Measurements from ENCODE around the gene URGCP.
"Not testable (repeated sequence)": the region's sequence is repeated elsewhere in the genome, so short reads cannot be mapped to it uniquely, and the experiment has no call there.

URGCP gene

DNA sequence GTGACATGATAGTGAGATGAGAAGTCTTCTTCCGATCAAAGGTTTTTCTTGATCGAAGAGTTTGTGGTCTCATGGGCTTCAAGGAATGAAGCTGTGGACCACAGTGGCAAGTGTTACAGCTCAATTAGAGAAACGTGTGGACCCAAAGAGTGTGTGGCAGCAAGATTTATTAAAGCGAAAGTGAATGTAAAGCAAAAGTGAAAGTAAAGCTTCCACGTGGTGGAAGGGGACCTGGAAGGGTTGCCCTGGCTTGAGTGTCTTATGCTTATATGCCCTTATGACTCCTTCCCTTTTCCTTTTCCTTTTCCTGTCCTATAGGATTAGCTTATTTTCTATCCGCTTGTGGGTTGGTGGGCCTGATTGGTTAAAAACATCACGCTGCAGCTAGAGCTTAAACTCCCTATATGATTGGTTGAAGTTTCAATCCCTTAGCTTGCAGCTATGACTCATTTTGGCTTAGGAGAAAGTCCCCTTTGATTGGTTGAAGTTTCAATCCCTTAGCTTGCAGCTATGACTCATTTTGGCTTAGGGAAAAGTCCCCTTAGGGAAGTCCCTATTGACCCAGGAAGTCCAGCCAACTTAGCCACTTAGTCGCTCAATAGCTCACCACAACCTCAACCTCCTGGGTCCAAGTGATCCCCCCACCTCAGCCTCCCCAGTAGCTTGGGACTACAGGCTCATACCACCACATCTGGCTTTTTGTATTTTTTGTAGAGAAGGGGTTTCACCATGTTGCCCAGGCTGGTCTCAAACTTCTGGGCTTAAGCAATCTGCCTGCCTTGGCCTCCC, 71.7 kb downstream of the URGCP start:
- DNase-seq (ENCODE audit: low read depth in 2 of 2): peak; percentile 9 to 36

DNA sequence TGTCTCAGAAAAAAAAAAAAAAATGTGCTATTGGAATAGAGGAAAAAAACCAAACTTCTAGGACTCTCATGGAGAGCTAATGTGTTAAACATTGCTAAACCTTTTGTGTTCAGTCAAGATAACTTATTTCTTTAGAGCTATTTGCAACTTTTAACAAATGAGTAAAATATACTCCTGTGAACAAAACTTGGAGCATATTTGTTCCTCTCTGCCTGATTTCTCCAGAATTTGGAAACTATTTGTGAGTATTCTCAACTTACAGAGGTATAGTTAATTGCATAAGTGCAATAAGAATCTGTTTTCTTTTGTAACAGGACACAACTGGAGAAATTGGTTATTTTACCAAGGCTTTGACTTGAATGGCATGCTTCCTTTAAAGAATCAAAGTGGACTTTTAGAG, 75.5 kb downstream of the URGCP start:
- DNase-seq (ENCODE audit: low read depth in 2 of 2): not testable (repeated sequence)

All from stimulated activated CD4-positive, alpha-beta T cell treated with anti-CD3 and anti-CD28 coated beads, Interleukin-1b, Interleukin-23, amount 100 ng/mL, for 4 hours (primary cell).